H1 (cell line): Measurements from ENCODE around the gene FAM186B. TPM values are rescaled to one million over a fixed set of nuclear protein-coding genes. Genes with fewer than 3 reads are reported as not detected.

Source experiments
- BCL11A ChIP-seq, 2 experiments: IDR thresholded peaks; one replicate each; pipeline ENCODE4 v1.6.1; 2011; ENCODE audit warnings: low read depth in 2 of 2, low read length in 2 of 2, mild to moderate bottlenecking in 2 of 2
- CBX8 ChIP-seq: fragments of 300-800, 300-1000 bp; sonication (generic); IDR thresholded peaks from 2 replicates; pipeline ENCODE4 v1.7.1; 2016; ENCODE audit warnings: low read depth, low read length, borderline replicate concordance
- E2F6 ChIP-seq: IDR thresholded peaks from 2 replicates; pipeline ENCODE4 v1.6.1; 2012; ENCODE audit warnings: inconsistent platforms
- FOSL1 ChIP-seq: IDR thresholded peaks from 2 replicates; pipeline ENCODE4 v1.6.1; 2011; ENCODE audit warnings: mild to moderate bottlenecking, low read depth, low read length, moderate library complexity; ENCODE audit not compliant: insufficient read depth
- POLR2AphosphoS5 ChIP-seq: IDR thresholded peaks from 2 replicates; pipeline ENCODE4 v1.6.1; 2011; ENCODE audit warnings: low read depth, low read length
- SP4 ChIP-seq: IDR thresholded peaks from 2 replicates; pipeline ENCODE4 v1.6.1; 2012; ENCODE audit warnings: low read length, inconsistent platforms
- SUZ12 ChIP-seq: fragments of 200-600 bp; sonication (generic); IDR thresholded peaks from 2 replicates; pipeline ENCODE4 v1.6.1; 2012; ENCODE audit warnings: mild to moderate bottlenecking, inconsistent platforms, low read length, moderate library complexity, mixed read lengths
- polyA plus RNA-seq, 7 experiments: library from polyadenylated mRNA; depleted of rRNA in 3 of 7; stranded (reverse) in 5 of 7; unstranded in 2 of 7; fragments of >200 nt in 5 of 7; fragments of 200-250 nt in 2 of 7; gene quantifications; 1 replicate in 5 of 7; 2 replicates in 1 of 7; 4 replicates in 1 of 7; pipeline versions ENCODE4 v1.2.1 to v1.2.3, GENCODE V29; 2011 to 2013; ENCODE audit warnings: missing spikeins in 2 of 7, mixed read lengths in 2 of 7
- total RNA-seq: library from RNA; stranded (reverse); fragmentation: NEBNext Ultra II Directional; extraction: Animal tissue kit (Norgen Biotek cat#: 25700); gene quantifications from 2 replicates; pipeline ENCODE4 v1.2.1, GENCODE V29; 2021

Gene FAM186B
- total and polyA plus RNA-seq, 2 of the 8 experiments (the other 6 are each of a cell fraction or from before 2014, with no cell fraction given), result 0.12 to 0.73 TPM

GRCh38 chr12:49552425-49552824 lies 53.0 kb downstream of the FAM186B start (continued):
- TF ChIP-seq SP4, result no peak
- no peak for TF ChIP-seq SUZ12
- TF ChIP-seq BCL11A (IDR thresholded peaks at IDR 0.05; ENCODE audit: low read depth in 2 of 2, low read length in 2 of 2), result no peak
- TF ChIP-seq FOSL1, result no peak
- no peak for TF ChIP-seq E2F6
- no peak for TF ChIP-seq CBX8
- no peak for TF ChIP-seq POLR2AphosphoS5
